ENCODE measurements around the gene TP53I11. TPM values are rescaled to one million over a fixed set of nuclear protein-coding genes. Genes with fewer than 3 reads are reported as not detected.

Gene TP53I11
- total RNA-seq, 1 donor from 2014 or later: 2.7 TPM

DNA sequence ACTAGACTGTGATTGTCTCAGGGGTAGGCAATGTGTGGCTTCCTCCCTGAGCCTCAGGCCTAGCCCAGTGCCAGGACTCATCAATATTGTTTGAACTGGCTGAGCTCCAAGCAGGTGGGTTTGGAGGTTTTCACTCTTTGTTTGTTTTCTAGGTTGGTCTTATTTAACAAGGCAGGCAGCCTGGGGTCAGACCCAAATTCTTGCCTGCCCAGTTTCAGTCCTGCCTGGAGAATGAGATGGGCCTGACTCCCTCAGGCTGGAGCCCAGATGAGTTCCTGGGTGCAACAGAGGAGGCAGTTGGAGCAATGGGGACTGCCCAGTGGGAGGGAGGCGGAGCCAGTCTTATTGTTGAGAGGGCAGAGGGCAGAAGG, 28.3 kb upstream of the TP53I11 start:
- intact Hi-C loops (cut with micrococcal nuclease): no loop called here

DNA sequence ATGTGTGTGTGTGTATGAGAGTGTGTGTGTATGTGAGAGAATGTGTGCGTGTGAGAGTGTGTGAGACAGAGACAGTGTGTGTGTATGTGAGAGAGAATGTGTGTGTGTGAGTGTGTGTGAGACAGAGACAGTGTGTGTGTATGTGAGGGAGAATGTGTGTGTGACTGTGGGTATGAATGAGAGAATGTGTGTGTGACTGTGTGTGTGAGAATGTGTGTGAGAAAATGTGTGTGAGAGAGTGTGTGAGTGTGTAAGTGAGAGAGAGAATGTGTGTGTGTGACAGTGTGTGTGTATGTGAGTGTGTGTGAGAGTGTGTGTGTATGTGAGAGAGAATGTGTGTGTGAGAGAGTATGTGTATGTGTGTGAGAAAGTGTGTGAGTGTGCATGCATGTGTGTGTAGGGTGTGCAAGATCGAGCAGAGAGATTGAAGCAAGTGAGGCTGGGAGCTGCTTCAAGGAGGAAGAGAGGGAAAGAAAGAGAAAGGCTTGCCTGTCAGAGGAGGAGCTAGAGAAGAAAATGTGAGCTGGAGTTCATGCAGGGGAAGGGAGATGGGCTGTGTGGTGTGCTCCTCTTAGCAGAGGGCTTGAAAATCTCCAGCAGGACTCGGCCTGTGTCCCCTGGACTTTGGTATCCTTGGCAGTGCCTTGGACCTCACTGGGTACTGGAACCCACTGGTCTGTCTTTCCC, 27.7 kb upstream of the TP53I11 start:
- intact Hi-C loops (cut with micrococcal nuclease): no loop called here

DNA sequence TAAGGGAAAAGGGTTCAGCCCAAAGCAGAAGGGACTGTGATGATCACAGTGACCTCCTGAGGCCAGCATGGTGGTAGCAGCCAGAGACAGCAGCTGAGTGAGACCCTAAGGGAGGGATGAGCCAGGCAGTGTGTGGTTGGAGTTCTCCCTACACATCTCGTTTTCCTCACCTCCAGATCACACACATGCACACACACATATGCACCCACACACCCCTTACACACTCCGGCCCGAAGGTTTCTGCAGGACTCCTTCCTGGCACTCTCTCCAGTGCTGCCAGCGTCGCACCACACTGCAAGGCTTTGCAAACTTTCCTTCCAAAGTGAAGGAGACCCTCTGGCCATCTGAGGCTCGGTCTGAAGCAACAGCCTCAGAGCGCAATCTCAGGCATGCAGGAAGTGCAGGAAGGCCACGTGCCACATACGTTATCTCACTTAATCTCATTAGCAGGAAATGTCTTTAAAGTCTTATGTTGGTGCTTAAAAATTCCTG, 26.9 kb upstream of the TP53I11 start:
- intact Hi-C loops (cut with micrococcal nuclease): no loop called here

DNA sequence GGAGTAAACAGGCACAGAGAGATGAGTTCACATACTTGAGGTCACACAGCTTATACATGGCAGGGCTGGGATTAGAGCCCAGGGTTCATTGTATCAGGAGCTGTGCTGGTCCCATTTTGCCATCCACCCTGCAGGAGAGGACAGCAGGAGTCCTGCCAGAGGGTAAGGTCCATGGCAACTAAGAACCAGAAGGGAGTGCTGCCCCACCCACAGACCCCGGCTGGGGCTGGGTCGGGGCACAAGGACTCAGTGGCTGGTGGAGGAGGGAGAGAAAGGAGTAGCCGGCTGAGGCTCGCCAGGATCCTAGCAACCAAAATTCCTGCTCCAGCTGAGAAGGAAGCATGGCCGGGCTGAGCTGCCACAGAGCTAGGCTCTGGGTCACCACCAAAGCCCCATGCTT, 25.9 kb upstream of the TP53I11 start:
- intact Hi-C loops (cut with micrococcal nuclease): no loop called here

DNA sequence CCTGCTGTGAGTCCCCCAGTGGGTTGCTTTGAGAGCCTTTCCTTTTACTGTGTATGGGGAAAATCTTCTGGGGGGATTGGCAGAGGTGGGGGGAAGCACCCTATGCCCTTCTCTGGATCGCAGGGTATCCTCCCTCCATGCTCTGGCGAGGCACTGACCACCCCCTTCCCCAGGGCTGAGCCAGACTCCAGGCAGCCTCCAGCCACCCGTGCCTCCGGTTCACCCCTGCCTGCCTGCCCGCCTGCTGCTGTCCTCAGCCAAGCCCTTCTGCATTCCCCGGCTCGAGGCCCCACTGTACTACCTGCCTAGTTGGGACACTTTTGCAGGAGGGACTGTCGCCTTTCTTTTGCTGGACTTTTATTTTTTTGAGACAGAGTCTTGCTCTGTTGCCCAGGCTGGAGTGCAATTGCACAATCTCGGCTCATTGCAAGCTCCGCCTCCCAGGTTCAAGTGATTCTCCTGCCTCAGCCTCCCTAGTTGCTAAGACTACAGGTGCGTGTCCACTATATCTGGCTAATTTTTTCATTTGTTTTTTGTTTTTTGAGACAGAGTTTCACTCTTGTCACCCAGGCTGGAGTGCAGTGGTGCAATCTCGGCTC, 23.8 kb upstream of the TP53I11 start:
- intact Hi-C loops (cut with micrococcal nuclease): no loop called here

DNA sequence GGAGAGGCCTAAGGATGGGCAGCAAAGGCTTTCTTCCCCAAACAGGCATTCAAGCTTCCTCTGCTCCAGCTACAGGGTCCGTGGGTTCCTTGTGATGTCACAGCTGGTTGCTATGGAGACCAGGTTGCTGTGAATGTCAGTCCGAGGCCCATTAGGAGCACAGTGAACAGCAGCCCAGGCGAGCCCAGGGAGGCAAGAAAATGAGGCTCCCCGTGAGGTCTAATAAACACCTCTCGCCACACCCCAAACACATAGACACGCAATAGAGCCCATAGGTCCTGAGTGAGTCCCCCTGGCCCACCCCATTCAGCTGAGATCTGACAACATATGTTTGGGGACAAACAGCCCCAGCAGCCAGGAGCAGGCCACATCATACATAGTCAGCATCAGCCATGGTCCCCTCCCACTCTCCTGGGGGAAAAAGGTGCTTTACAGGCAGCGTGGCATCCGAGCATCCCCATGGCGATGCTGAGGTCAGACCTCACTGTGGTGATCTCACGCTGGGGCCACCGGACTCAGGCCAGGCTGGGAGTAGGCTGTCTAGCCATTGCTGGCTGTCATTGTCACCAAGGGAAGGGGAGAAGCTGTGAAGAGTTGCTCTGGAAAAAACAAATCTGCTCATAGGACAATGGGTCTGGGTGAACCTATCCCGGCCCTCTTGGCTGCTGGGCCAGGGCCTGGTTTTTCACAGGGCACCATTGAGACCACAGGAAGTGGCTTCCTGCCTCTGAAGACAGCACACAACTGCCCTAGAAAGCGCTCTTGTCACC, 23.1 kb upstream of the TP53I11 start:
- intact Hi-C loops (cut with micrococcal nuclease): no loop called here

GRCh38 chr11:44972746-44973435, 22.2 kb upstream of the TP53I11 start:
- intact Hi-C loops (cut with micrococcal nuclease): no loop called here

DNA sequence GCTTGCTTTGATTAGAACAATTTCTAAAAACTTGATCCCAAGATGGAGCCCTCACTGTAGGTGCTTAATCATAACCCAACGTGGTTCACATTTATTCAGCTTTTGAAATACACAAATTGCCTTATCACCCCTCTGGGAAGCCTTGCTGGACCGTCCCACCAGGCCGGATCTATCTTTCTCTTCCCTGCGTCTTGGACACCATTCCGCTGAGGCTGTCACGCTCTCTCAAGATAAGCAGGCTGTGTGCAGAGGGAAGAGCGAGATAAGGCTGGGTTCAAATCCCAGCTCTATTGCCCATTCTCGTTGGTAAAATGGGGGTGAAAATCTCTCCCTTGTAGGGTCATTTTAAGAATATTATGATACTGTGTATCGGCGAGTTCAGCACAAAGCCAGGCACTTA, 20.5 kb upstream of the TP53I11 start:
- intact Hi-C loops (cut with micrococcal nuclease): no loop called here

DNA sequence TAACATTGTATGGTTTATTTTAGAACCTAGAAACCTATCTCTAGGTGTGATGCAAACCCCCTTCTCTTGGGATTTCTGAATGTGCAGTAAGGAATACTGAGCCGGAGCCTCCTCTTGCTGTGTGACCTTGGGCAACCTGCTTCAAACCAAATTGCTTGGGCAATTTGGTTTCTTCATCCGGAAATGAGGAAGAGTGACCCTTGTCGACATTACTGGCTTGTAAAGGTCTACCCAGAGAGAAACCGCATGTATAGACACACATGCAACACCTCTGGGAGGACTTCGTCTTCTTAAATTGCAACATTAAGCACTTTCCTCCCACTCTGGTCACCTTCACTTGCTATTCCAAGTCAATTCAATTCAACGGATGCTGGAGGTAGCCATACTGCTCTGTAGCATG, 19.6 kb upstream of the TP53I11 start:
- intact Hi-C loops (cut with micrococcal nuclease): no loop called here

DNA sequence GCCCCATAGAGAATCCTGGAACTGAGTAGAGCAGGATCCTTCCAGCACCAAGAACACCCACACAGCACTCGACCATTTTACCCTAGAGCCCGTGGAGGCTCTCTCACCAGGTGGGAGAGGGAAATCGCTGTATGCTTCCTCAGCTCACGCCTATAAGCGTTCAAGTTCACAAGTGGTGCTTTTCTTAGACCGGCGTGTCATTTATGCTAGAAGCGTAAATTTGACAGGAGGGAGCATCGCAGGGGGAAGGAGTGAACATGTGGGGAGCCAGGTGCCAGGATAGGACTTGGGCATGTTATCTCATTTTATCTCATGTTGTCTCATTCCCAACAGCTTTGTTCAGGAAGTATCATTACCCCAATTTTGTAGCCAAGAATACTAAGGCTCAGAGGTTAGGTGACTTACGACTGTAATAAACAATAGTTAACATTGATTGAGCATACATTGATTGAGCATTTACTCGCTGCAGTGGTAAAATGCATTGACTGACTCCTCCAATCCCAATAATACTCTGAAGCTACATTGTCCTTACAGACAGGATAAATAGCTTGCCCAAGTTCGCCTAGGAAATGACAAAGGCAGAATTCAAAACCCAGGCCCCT, 19.1 kb upstream of the TP53I11 start:
- intact Hi-C loops (cut with micrococcal nuclease): no loop called here

- intact Hi-C loops (cut with micrococcal nuclease): no loop called here
Observed at GRCh38 chr11:44968510-44968909, 17.8 kb upstream of the TP53I11 start.

GRCh38 chr11:44967930-44968496, 17.3 kb upstream of the TP53I11 start:
- intact Hi-C loops (cut with micrococcal nuclease): no loop called here

DNA sequence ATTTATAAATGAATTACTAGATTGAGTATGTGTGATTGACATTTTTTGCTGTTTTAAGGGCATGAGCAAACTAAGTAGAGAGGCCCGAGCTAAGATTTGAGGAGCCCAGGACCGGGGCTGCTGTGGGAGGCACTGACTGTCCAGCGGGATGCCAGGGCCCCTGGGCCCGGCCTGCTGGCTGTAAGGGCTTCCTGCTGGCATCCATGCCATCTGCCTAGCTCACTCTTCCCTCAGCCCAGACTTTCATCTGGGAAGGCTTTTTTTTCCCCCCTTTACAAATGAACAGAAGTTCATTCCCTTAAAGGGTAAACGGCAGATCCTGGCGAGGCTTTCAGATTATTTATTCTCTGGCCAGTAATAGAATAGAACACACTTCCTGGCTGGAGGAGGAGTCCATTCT, 16.0 kb upstream of the TP53I11 start:
- intact Hi-C loops (cut with micrococcal nuclease): no loop called here

DNA sequence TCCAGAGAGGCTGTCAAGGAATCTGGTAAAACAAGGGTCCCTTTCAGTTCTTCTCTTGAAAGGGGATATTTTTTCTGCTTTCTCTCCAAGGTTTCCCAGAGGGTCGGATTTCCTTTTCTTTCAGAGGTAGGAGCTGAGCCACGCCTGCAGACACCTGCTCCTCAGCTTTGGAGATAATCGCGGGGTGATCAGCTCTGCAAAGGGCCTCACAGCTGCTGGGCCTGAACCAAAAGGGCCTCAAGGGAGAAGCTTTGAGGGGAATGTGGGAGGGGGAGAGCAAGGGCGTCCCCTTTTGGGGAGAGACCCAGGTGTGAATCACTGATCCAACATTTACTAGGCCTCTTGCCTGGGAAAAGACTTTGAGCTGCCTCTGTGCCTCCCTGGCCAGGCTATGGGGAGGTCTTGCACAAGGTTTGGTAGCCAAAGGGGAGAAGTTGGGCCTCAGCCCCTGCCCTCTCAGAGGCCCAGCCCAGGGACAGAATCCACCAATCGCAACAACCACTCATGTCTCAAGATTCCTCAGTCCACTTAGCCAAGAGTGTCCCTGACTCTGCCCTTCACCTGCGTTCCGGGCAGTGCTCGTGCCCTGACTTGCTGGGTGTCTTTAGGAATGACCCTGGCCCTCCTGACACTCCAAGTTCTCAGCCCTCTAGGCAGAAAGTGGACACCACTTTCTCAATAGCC, 14.0 kb upstream of the TP53I11 start:
- intact Hi-C loops (cut with micrococcal nuclease): no loop called here

DNA sequence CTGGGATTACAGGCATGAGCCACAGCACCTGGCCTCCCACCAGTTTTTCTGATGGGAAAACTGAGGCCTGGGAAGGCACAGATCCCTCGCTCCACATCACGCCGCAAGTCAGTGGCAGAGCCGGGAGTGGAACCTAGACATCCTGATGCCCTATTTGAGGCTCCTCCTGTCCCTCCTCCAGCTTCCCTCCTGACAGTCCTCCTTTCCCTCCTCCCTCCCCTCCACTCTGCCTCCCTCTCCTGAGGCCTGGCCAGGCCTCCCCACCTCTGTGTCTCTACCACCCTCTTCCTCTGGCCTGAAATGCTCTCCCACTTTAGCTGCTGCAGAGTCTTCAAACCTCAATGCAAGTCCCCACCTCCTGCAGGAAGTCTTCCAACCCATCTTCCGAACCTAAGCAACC, 13.3 kb upstream of the TP53I11 start:
- intact Hi-C loops (cut with micrococcal nuclease): no loop called here

DNA sequence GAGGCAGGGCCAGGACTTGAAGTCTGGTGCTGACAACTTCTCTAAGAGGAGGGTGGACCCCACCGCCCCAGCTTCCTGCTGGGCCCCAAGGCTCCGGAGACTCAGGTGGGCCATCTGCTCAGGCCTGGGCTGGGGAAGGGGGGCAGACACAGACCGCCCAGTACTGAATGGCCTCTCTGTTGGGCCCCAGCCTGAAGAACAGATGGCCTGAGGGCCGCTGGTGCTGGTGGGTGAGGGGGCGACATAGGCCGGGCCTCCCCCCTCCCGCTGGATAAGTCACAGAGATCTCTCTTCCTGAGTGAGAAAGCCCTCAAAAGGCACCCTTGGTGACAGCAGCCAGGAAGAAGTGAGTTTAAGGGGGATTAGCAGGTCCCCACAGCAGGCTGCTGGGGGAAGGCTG, 12.5 kb upstream of the TP53I11 start:
- intact Hi-C loops (cut with micrococcal nuclease): no loop called here

DNA sequence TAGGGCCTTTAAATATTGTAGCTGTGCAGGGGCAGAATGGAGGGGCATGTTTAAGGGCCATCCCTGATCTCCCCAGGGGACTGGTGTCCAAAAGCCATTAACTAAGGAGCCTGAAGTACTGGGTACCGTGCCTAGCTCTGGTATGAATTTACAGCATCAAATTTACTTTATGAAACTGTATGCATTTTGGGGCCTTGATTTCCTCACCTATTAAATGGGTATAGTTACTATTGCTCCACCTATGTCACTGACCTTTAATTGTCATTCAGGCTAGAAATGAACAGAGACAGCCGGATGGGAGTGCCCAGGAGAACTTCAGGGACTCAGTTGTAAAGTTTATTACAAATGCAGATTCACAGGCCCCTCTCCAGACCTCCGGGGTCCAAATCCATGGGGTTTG, 11.8 kb upstream of the TP53I11 start:
- intact Hi-C loops (cut with micrococcal nuclease): no loop called here

GRCh38 chr11:44960200-44960845, 9.6 kb upstream of the TP53I11 start:
- intact Hi-C loops (cut with micrococcal nuclease): no loop called here

DNA sequence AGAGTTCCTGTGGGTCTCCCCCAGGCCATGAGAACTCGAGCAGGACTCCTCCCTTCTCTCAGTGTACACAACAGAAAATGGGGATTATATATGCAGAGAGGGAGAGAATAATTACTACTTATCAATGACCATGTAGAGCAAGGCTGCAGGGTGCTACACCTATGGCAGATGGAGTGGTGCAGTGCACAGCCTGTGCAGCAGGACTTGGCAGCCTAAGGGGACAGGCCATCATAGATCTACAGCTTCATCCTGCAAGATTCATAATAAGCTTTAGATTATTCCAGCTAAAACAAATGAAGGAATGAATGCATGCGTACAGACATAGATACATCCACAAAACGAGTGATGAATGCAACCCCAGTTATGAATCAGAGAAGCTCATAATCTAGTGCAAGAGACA, 8.4 kb upstream of the TP53I11 start:
- intact Hi-C loops (cut with micrococcal nuclease): no loop called here
